Mesendoderm (in vitro differentiated cells): ENCODE measurements around the gene LGALS3.

Experiments
- DNase-seq: peaks from one replicate; pipeline ENCODE4 v3.0.0; 2013
- H2AK5ac ChIP-seq: 2 replicates; pipeline ENCODE4 v1.6.1; 2013; ENCODE audit warnings: low read length, inconsistent platforms
- H2BK120ac ChIP-seq: 2 replicates; pipeline ENCODE4 v1.6.1; 2013; ENCODE audit warnings: low read depth, mild to moderate bottlenecking, low read length, moderate library complexity, mixed read lengths
- H2BK15ac ChIP-seq: replicated peaks from 2 replicates; pipeline ENCODE4 v1.6.1; 2013; ENCODE audit warnings: low read depth, mild to moderate bottlenecking, moderate library complexity
- H2BK5ac ChIP-seq: 2 replicates; pipeline ENCODE4 v1.6.1; 2013; ENCODE audit warnings: low read length, inconsistent platforms
- H3K18ac ChIP-seq: 2 replicates; pipeline ENCODE4 v1.6.1; 2013; ENCODE audit warnings: mild to moderate bottlenecking, low read length, mixed read lengths
- H3K23ac ChIP-seq: one replicate; pipeline ENCODE4 v1.6.1; 2013; ENCODE audit warnings: low read length
- H3K27ac ChIP-seq: 2 replicates; pipeline ENCODE4 v1.5.1; 2013; ENCODE audit warnings: low read depth, mild to moderate bottlenecking, inconsistent platforms, low read length, moderate library complexity
- H3K27me3 ChIP-seq: 2 replicates; pipeline ENCODE4 v1.6.1; 2013; ENCODE audit warnings: low read length, control low read depth, mild to moderate bottlenecking, inconsistent platforms; ENCODE audit not compliant: insufficient read depth, poor library complexity
- H3K36me3 ChIP-seq: 2 replicates; pipeline ENCODE4 v1.6.1; 2013; ENCODE audit warnings: low read length, inconsistent platforms; ENCODE audit not compliant: control insufficient read depth, insufficient read depth
- H3K4ac ChIP-seq: one replicate; pipeline ENCODE4 v1.6.1; 2013; ENCODE audit warnings: low read depth, mild to moderate bottlenecking, low read length, moderate library complexity
- H3K4me1 ChIP-seq: 2 replicates; pipeline ENCODE4 v1.6.1; 2013; ENCODE audit warnings: low read depth, low read length, inconsistent platforms; ENCODE audit not compliant: control insufficient read depth
- H3K4me2 ChIP-seq: 2 replicates; pipeline ENCODE4 v1.6.1; 2013; ENCODE audit warnings: low read length
- H3K4me3 ChIP-seq: 2 replicates; pipeline ENCODE4 v1.5.1; 2013; ENCODE audit warnings: mild to moderate bottlenecking, low read length
- H3K56ac ChIP-seq: one replicate; pipeline ENCODE4 v1.6.1; 2013; ENCODE audit warnings: low read length
- H3K79me1 ChIP-seq: 2 replicates; pipeline ENCODE4 v1.6.1; 2013; ENCODE audit warnings: low read length, inconsistent platforms
- H3K79me2 ChIP-seq: 2 replicates; pipeline ENCODE4 v1.6.1; 2013; ENCODE audit warnings: mild to moderate bottlenecking, low read length; ENCODE audit not compliant: control insufficient read depth, insufficient read depth
- H3K9ac ChIP-seq: 2 replicates; pipeline ENCODE4 v1.6.1; 2013; ENCODE audit warnings: low read length, inconsistent platforms
- H4K5ac ChIP-seq: one replicate; pipeline ENCODE4 v1.6.1; 2013; ENCODE audit warnings: low read length
- H4K8ac ChIP-seq: one replicate; pipeline ENCODE4 v1.6.1; 2013; ENCODE audit warnings: low read depth, mild to moderate bottlenecking, control low read depth, low read length, moderate library complexity
- WGBS: extraction: QIAGEN DNeasy Blood & Tissue Kit; methylation state at CpG from one replicate; pipeline ENCODE4 v1.1.7; 2013; ENCODE audit warnings: low lambda C conversion rate, missing lambda C conversion rate; ENCODE audit not compliant: insufficient coverage; ENCODE audit errors: extremely low coverage; 5-methylcytosine and 5-hydroxymethylcytosine counted together

LGALS3 gene

DNA sequence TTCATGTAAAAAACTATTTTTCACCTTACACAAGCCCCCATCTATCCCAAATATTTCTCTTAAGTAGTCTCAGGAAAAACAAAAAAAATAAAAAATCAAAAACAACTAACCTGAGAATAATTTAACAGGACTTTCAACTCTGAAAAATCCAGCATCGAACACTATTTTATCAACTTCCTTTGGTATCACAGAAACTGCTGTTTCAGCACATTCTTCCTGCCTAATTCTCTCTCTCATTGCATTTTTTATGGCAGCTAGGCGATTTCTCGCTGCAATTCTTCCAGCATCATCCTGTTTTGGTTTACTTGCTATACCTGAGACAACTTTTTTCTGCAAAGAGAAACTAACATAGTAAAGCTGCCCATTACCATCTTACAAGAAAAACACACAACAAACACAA is 29.4 kb downstream of the LGALS3 start:
- H4K5ac ChIP-seq = no peak overlapping the region
- no peak overlapping the region for H3K9ac ChIP-seq
- H3K23ac ChIP-seq = no peak overlapping the region
- H3K79me2 ChIP-seq = no peaks in the 10 kb centered on the region
- no peak for DNase-seq
- no peak overlapping the region for H2BK15ac ChIP-seq
- no peak overlapping the region for H3K27ac ChIP-seq
- H3K79me1 ChIP-seq = no peaks in the 10 kb centered on the region
- no peak overlapping the region for H3K18ac ChIP-seq
- no peak overlapping the region for H3K56ac ChIP-seq
- no peaks in the 10 kb centered on the region for H3K4me1 ChIP-seq
- H2BK120ac ChIP-seq = no peak overlapping the region
- no peak overlapping the region for H2AK5ac ChIP-seq
- no CpG with 5 or more reads among the region's 3 CpGs for WGBS
- no peak overlapping the region for H4K8ac ChIP-seq
- H2BK5ac ChIP-seq = no peak overlapping the region
- H3K4me3 ChIP-seq = no peak overlapping the region
- no peaks in the 10 kb centered on the region for H3K27me3 ChIP-seq
- H3K4me2 ChIP-seq = no peak overlapping the region
- H3K36me3 ChIP-seq = peaks cover 1% of the 10 kb centered on the region
- no peak overlapping the region for H3K4ac ChIP-seq

DNA sequence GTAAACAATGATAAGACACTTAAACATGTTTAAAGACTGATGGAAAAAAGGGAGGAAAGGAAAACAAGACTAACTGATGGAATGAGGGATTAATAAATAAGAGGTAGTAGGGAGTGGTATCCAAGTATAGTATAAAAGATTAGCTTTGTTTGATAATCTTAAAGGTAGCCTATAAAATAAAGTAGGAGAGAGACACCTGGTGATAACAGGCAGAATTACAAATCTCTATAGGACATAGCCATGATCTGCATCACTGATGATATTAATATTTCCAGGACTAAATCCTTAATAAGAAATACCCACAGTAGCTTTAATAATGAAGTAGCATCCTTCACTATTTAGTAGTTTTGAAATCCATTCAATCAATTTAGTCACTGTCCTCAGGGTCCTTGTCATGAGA is 31.9 kb downstream of the LGALS3 start:
- no peaks in the 10 kb centered on the region for H3K27me3 ChIP-seq
- H4K5ac ChIP-seq = no peak overlapping the region
- H3K56ac ChIP-seq = no peak overlapping the region
- H3K27ac ChIP-seq = no peak overlapping the region
- H3K4me3 ChIP-seq = no peak overlapping the region
- H3K23ac ChIP-seq = no peak overlapping the region
- no peaks in the 10 kb centered on the region for H3K79me1 ChIP-seq
- no peak overlapping the region for H3K9ac ChIP-seq
- H3K36me3 ChIP-seq = peaks cover 6% of the 10 kb centered on the region
- no peak overlapping the region for H4K8ac ChIP-seq
- H2AK5ac ChIP-seq = no peak overlapping the region
- no peak overlapping the region for H3K18ac ChIP-seq
- H2BK120ac ChIP-seq = no peak overlapping the region
- H2BK5ac ChIP-seq = no peak overlapping the region
- no peak overlapping the region for H3K4me2 ChIP-seq
- no peak overlapping the region for H3K4ac ChIP-seq
- DNase-seq = no peak
- no peak overlapping the region for H2BK15ac ChIP-seq
- H3K79me2 ChIP-seq = no peaks in the 10 kb centered on the region
- H3K4me1 ChIP-seq = no peaks in the 10 kb centered on the region

DNA sequence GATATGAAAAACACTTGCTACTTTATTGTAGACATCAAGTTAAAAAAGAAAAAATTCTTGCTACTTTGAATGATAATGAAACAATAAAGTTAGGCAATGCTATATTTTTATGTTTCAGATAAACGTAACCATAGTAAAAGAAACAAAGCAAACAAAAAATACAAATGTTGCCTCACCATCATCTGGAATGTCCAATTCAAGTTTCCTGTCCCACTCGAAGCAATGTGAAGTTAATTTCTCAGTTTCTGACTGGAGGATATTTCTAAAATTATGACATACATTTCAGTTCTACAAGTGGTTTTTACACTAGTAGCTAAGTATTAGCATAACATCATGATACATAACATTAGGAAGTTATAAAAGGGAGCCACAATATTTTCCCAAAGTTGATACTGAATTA is 41.5 kb downstream of the LGALS3 start:
- H3K4me1 ChIP-seq = no peaks in the 10 kb centered on the region
- H4K5ac ChIP-seq = no peak overlapping the region
- no peaks in the 10 kb centered on the region for H3K79me1 ChIP-seq
- peaks cover 2% of the 10 kb centered on the region for H3K36me3 ChIP-seq
- no peak overlapping the region for H4K8ac ChIP-seq
- no peak overlapping the region for H3K4me2 ChIP-seq
- no peak overlapping the region for H2BK120ac ChIP-seq
- H3K4me3 ChIP-seq = no peak overlapping the region
- no peak overlapping the region for H3K27ac ChIP-seq
- no CpG with 5 or more reads among the region's 2 CpGs for WGBS
- no peaks in the 10 kb centered on the region for H3K27me3 ChIP-seq
- H2AK5ac ChIP-seq = no peak overlapping the region
- H3K23ac ChIP-seq = no peak overlapping the region
- H3K56ac ChIP-seq = no peak overlapping the region
- H3K18ac ChIP-seq = no peak overlapping the region
- no peaks in the 10 kb centered on the region for H3K79me2 ChIP-seq
- no peak overlapping the region for H2BK15ac ChIP-seq
- no peak overlapping the region for H3K9ac ChIP-seq
- H3K4ac ChIP-seq = no peak overlapping the region
- no peak for DNase-seq
- no peak overlapping the region for H2BK5ac ChIP-seq

DNA sequence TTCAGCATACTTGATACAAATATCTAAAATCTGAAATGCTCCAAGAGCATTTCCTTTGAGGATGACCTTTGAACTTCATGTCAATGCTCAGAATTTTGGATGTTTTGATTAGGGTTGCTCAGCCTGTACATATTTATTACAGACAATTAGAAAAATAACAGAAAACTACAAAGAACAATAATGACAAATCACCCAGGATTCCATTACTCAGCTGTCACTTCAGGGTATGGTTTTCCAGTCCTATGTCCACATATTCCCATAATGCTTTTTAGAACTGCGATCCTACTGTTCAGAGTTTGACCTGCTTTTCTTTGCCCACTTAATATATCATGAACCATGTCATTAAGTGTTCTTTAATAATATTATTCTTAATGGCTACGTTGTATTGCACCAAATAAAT is 51.0 kb downstream of the LGALS3 start:
- no peak overlapping the region for H3K4ac ChIP-seq
- H3K18ac ChIP-seq = no peak overlapping the region
- no peak overlapping the region for H3K23ac ChIP-seq
- H2AK5ac ChIP-seq = no peak overlapping the region
- no peak overlapping the region for H4K8ac ChIP-seq
- H2BK5ac ChIP-seq = no peak overlapping the region
- no peak overlapping the region for H3K9ac ChIP-seq
- no peaks in the 10 kb centered on the region for H3K27me3 ChIP-seq
- no peak overlapping the region for H4K5ac ChIP-seq
- no peak overlapping the region for H2BK15ac ChIP-seq
- peaks cover 5% of the 10 kb centered on the region for H3K36me3 ChIP-seq
- DNase-seq = no peak
- no peaks in the 10 kb centered on the region for H3K4me1 ChIP-seq
- H3K4me3 ChIP-seq = no peak overlapping the region
- no CpG with 5 or more reads among the region's 2 CpGs for WGBS
- H3K79me1 ChIP-seq = peaks cover 5% of the 10 kb centered on the region
- H3K4me2 ChIP-seq = no peak overlapping the region
- H2BK120ac ChIP-seq = no peak overlapping the region
- H3K56ac ChIP-seq = no peak overlapping the region
- no peak overlapping the region for H3K27ac ChIP-seq
- H3K79me2 ChIP-seq = peaks cover 4% of the 10 kb centered on the region

DNA sequence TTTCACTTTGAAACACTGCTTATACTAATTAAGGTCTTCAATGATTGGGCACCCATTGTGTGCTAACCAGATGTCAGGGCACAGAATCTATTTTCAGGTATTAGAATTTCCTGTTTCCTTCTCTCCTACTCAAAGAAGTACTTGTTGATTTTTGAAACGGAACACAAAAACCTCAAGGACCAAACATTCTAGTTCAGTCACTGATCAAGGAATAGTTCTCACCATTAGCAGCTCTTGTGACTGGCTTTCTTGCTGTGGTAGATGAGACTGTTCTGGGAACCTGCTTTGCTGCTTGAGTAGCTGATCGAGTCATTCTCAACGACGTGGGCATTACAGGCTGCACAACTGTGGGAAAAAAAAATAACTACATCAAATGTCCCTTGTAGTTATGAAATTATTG is 51.4 kb downstream of the LGALS3 start:
- no peak overlapping the region for H3K4ac ChIP-seq
- peaks cover 5% of the 10 kb centered on the region for H3K79me1 ChIP-seq
- no peak overlapping the region for H2BK120ac ChIP-seq
- H3K27ac ChIP-seq = no peak overlapping the region
- H4K8ac ChIP-seq = no peak overlapping the region
- no peak overlapping the region for H3K23ac ChIP-seq
- peaks cover 4% of the 10 kb centered on the region for H3K79me2 ChIP-seq
- no peak overlapping the region for H3K4me3 ChIP-seq
- H3K27me3 ChIP-seq = no peaks in the 10 kb centered on the region
- no CpG with 5 or more reads among the region's 4 CpGs for WGBS
- no peaks in the 10 kb centered on the region for H3K4me1 ChIP-seq
- no peak for DNase-seq
- H2BK5ac ChIP-seq = no peak overlapping the region
- H2AK5ac ChIP-seq = no peak overlapping the region
- no peak overlapping the region for H3K9ac ChIP-seq
- no peak overlapping the region for H4K5ac ChIP-seq
- H3K18ac ChIP-seq = no peak overlapping the region
- H2BK15ac ChIP-seq = no peak overlapping the region
- peaks cover 5% of the 10 kb centered on the region for H3K36me3 ChIP-seq
- H3K4me2 ChIP-seq = no peak overlapping the region
- H3K56ac ChIP-seq = no peak overlapping the region

DNA sequence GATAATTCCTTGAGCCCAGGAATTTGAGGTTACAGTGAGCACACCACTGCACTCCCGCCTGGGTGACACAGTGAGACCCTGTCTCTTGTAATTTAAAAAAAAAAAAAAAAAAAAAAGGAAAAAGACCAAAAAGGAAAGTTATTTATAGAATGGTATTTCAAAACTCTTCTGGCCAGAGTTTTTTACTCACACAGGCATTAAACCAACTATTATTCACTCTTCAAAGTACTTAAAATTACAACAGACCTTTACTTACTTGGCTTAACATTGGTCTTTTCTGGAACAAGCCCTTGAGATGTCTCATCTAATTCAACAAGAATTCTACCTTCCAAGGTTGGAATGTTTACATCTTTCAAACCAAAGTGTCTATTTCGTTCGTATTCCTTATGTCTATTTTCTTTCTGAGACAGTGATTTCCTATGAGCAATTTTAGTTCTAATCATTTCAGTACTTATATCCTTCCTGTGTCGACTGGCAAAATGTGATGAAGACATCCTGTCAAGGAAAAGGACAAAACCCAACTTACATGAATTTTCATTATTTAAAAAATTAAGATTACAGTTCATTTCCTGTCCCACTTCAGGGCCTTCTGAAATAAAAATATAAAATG is 59.7 kb downstream of the LGALS3 start:
- H3K79me1 ChIP-seq = peaks cover 7% of the 10 kb centered on the region
- H2AK5ac ChIP-seq = no peak overlapping the region
- H3K23ac ChIP-seq = no peak overlapping the region
- H3K27me3 ChIP-seq = no peaks in the 10 kb centered on the region
- no peak overlapping the region for H3K27ac ChIP-seq
- DNase-seq = no peak
- no peak overlapping the region for H3K4me2 ChIP-seq
- peaks cover 5% of the 10 kb centered on the region for H3K4me1 ChIP-seq
- H2BK15ac ChIP-seq = no peak overlapping the region
- peaks cover 40% of the 10 kb centered on the region for H3K79me2 ChIP-seq
- H3K36me3 ChIP-seq = no peaks in the 10 kb centered on the region
- no peak overlapping the region for H4K8ac ChIP-seq
- no CpG with 5 or more reads among the region's 4 CpGs for WGBS
- H2BK120ac ChIP-seq = no peak overlapping the region
- no peak overlapping the region for H3K4me3 ChIP-seq
- no peak overlapping the region for H3K56ac ChIP-seq
- no peak overlapping the region for H3K18ac ChIP-seq
- no peak overlapping the region for H3K4ac ChIP-seq
- no peak overlapping the region for H2BK5ac ChIP-seq
- H4K5ac ChIP-seq = no peak overlapping the region
- H3K9ac ChIP-seq = no peak overlapping the region
